ENCODE measurements around the gene RBM25.
A peak's percentile ranks its signal among the peaks of the same experiment; 100 is the strongest.
"Not testable (repeated sequence)": the region's sequence is repeated elsewhere in the genome, so short reads cannot be mapped to it uniquely, and the experiment has no call there.

RBM25 gene

GRCh38 chr14:73105050-73105449 is 46.7 kb downstream of the RBM25 start:
- no peak for DNase-seq

DNA sequence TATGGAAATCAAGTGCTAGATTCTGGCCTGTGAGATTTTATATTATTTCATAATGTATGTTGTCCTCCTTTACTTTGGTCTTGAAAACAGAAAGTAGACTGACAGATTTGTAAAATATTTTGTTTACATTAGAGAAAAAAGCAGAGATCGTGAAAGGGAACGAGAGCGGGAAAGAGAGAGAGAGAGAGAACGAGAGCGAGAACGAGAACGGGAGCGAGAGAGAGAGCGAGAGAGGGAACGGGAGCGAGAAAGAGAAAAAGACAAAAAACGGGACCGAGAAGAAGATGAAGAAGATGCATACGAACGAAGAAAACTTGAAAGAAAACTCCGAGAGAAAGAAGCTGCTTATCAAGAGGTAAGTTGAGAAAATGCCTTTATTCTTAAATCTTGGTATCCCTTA is 47.4 kb downstream of the RBM25 start:
- DNase-seq: no peak

DNA sequence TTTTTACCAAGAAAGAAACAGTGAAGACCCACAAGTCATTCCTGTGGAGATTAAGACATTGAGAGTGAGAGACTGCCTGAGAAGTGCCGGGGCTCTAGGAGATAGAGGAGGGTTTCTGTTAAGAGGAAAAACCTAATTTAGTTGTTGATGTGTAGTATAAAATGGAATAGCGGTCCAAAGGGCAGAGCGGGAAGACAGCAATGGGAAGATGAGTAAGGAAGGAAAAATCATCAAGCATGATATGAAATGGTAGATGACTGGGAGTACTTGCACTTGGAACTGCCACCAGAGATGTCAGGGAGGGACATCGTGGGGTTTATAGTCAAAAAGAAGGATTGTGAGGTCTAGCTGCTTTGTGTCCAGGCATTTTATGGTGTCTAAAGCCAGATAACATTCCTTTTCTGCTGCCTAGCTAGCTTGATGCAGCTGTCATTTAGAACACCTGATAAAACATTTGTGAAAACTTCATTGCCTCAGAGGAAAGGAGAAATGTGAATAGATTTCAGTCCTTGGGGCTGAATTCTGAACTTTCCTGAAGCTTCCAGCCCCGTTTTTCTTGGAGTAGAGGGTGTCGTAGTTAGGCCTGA is 57.8 kb downstream of the RBM25 start:
- DNase-seq: no peak

DNA sequence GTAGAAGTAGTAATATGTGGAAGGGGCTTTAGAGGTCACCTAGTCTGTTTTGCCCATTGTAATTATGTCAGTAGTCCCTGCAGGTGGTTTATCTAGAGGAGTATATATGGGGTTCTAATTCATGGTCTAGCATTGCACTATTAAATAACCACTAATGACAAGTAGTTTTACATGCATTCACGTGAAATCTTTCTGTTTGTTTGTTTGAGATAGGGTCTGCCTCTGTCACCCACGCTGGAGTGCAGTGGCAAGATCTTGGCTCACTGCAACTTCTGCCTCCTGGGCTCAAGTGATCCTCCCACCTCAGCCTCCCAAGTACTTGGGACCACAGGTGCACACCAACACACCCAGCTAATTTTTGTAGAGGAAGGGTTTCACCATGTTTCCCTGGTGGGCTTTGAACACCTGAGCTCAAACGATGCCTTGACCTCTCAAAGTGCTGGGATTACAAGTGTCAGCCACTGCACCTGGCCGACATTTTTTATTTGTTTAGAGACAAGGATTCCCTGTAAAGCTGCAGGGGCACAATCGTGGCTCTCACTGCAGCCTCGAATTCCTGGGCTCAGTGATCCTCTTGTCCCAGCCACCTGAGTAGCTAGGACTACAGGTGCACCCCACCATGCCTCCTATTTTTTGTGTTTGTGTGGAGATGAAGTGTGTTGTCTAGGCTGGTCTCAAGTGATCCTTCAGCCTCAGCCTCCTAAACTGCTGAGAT is 66.0 kb downstream of the RBM25 start:
- DNase-seq: no peak

DNA sequence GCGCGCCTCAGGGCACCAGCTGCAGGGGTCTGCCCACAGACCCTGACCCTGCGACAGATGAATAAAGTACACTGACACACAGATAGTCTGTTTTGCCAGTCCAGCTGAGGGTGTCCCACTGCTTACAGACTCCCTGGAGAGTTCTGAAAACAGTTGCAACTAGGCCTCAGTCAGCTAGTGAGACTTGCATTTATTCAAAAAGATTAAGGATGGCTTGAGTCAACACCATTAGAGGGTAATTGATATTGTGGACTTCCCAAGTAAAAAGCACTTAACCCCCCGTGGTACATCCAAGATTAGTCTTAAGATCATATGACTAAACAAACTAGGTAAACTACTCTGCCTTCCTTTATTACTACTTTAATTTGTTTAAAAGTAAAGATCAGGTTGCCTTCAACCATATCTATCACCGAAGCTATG is 66.8 kb downstream of the RBM25 start:
- DNase-seq: no peak

DNA sequence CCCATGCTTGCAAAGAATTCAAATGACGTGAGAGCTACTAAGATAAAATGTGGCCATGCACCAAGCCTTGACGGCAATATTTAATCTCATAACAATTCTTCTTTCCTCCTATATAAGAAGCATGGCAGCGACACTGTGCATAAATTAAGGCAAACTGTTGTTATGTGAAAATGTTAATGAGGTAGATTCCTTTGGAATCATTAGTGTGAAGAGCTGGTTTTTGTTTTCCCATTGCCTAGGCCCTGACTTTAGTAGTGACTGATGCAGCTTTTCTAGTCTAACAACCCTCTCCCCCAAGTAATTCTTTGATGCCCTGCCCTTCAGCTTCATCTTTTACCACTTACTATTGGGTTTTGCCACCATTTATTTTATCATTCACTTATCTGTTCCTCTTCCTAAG is 67.4 kb downstream of the RBM25 start:
- DNase-seq: no peak

GRCh38 chr14:73133795-73134194 is 75.5 kb downstream of the RBM25 start:
- DNase-seq: no peak

- no peak for DNase-seq
Observed at GRCh38 chr14:73136085-73136386, 77.7 kb downstream of the RBM25 start.

DNA sequence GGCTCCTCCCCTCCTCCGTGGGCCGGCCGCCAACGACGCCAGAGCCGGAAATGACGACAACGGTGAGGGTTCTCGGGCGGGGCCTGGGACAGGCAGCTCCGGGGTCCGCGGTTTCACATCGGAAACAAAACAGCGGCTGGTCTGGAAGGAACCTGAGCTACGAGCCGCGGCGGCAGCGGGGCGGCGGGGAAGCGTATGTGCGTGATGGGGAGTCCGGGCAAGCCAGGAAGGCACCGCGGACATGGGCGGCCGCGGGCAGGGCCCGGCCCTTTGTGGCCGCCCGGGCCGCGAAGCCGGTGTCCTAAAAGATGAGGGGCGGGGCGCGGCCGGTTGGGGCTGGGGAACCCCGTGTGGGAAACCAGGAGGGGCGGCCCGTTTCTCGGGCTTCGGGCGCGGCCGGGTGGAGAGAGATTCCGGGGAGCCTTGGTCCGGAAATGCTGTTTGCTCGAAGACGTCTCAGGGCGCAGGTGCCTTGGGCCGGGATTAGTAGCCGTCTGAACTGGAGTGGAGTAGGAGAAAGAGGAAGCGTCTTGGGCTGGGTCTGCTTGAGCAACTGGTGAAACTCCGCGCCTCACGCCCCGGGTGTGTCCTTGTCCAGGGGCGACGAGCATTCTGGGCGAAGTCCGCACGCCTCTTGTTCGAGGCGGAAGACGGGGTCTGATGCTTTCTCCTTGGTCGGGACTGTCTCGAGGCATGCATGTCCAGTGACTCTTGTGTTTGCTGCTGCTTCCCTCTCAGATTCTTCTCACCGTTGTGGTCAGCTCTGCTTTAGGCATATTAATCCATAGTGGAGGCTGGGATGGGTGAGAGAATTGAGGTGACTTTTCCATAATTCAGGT is 78.3 kb downstream of the RBM25 start, which contains the start of gene PSEN1:
Gene PSEN1 (plus strand): TSS at position 121 of the 839 bp plus-strand sequence. CDS start 11,513 bp downstream, outside the sequence.
- peak; percentile 98 for DNase-seq

GRCh38 chr14:73140811-73141323 is 82.5 kb downstream of the RBM25 start:
- no peak for DNase-seq

DNA sequence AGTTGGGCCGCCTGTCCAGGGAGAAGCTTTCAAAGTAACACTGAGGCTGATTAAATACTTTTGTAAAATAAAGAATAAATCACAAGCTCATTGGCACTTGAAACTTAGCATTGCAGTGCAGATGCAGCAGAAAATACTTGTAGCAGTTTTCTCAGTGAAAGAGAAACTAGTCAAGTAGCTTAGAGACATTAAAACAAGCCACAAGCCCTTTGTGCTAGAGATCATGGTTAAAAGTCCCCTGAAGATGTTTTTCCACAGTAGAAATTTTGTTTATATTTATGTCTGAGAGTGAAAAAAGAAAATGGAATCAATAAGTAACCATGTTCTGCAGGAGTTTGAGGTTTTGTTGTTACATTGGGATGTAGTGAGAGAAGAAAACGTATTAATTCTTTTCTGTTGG is 83.9 kb downstream of the RBM25 start:
- no peak for DNase-seq

GRCh38 chr14:73143003-73143402 is 84.7 kb downstream of the RBM25 start:
- no peak for DNase-seq

DNA sequence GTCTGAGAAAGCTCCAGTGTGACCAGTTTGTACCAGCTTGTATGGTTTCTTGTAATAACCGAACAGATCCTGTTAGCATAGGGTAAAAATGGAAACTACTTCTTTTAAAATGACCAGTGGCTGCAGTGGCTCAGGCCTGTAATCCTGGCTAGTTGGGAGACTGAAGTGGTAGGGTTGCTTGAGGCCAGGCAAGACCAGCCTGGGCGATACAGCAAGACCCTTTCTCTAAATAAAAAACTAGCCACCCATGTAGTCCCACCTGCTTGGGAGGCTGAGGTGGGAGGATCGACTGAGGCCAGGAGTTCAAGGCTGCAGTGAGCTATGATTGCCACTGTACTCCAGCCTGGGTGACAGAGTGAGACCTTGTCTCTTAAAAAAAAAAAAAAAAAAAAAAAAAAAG is 85.3 kb downstream of the RBM25 start:
- no peak for DNase-seq

DNA sequence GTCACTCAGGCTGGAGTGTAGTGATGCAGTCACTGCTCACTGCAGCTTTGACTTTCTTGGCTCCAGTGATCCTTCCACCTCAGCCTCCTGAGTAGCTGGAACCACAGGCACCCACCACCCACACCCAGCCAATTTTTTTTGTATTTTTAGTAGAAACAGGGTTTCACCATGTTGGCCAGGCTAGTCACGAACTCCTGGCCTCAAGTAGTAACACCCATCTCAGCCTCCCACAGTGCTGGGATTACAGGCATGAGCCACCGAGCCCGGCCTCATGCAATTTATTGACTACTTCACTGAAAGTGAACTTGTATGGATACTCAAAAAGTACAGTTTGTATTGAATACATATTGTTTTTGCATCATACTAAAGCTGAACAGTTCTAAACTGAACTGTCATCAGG is 87.0 kb downstream of the RBM25 start:
- no peak for DNase-seq

- no peak for DNase-seq
Observed at GRCh38 chr14:73146111-73146510, 87.8 kb downstream of the RBM25 start.

- no peak for DNase-seq
Observed at GRCh38 chr14:73149753-73150152, 91.4 kb downstream of the RBM25 start.

DNA sequence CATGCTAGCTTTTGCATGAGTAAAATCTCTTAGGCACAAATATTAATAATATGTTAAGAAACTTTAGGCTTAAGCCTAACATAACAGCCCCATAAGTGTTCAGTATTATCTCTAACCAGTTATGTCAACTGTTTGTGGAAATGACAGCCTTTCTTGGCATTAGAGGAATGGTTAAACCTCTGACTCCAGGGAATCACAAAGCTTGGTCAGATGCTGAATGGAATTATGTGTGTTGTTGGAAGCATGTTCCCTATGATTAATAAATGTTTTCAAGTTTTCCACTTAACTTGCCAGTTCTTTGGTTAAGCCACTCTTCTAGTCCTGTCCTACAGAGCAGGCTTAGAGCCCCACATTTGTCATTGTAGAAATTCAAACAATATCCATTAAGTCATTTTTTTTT is 94.9 kb downstream of the RBM25 start:
- no peak for DNase-seq

GRCh38 chr14:73162251-73162650 is 103.9 kb downstream of the RBM25 start:
- no peak for DNase-seq

DNA sequence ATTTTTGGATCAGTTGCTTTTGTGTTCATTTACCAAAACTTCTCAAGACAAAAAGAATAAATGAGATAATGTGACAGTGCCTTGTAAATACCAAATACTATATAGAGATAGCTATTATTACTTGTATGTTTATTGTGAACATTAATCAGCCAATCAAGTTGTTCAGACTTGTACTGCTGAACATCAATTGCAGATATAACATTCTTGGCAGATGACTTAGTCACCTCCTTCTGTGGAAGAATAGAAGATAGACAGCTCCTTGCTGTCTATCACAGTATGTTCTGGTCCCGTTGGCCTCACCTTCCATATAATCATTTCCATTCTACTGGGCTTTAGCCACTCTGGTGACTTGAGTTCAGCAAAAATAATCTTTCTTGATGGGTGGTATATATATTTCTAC is 108.1 kb downstream of the RBM25 start:
- DNase-seq: no peak

GRCh38 chr14:73167727-73168126 is 109.4 kb downstream of the RBM25 start:
- DNase-seq: no peak

- no peak for DNase-seq
Observed at GRCh38 chr14:73168274-73168673, 109.9 kb downstream of the RBM25 start.

- no peak for DNase-seq
Observed at GRCh38 chr14:73168691-73169090, 110.4 kb downstream of the RBM25 start.

DNA sequence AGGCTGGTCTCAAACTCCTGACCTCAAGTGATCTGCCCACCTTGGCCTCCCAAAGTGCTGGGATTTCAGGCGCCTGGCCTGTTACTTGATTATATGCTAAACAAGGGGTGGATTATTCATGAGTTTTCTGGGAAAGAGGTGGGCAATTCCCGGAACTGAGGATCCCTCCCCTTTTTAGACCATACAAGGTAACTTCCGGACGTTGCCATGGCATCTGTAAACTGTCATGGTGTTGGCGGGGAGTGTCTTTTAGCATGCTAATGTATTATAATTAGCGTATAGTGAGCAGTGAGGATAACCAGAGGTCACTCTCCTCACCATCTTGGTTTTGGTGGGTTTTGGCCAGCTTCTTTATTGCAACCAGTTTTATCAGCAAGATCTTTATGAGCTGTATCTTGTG is 111.5 kb downstream of the RBM25 start:
- not testable (repeated sequence) for DNase-seq

GRCh38 chr14:73170686-73171085 is 112.4 kb downstream of the RBM25 start:
- no peak for DNase-seq
